ENCODE measurements around the gene AUTS2.

DNA sequence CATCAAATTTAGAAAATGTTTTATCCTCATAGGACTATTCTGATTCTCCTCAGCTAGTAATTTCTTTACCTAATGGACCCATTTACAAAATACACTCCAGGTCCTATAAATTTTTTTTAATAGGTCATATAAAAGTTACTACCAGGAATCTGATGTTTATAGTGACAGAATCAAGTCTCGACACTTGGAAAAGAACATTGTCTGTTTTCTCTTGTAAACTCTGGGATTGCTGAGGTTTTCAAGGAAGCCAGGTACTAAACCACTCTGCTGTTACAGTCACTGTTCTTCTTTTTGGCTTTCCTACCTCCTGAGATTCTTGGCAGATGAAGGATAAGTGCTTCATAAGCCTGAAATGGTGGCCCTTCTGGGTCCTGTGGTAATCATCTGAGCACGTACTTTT, 493.1 kb downstream of the AUTS2 start:
- TF ChIP-seq POLR2A (IDR thresholded peaks at IDR 0.05; ENCODE audit: low read depth, low read length) = no peak
- no peak for TF ChIP-seq POLR2AphosphoS5 (IDR thresholded peaks at IDR 0.05; ENCODE audit: low read depth, low read length)
- TF ChIP-seq TAF1 (IDR thresholded peaks at IDR 0.05; ENCODE audit: borderline replicate concordance, low read depth, low read length) = no peak
